Measurements from ENCODE around the gene CXXC5. TPM values are rescaled to one million over a fixed set of nuclear protein-coding genes. Genes with fewer than 3 reads are reported as not detected.

The CXXC5 gene
- total RNA-seq, 1 experiment from 2014 or later = 97.2 TPM

- no peak for TF ChIP-seq ZMAT4 (CRISPR knock-in tag; IDR thresholded peaks at IDR 0.05)
Measured at GRCh38 chr5:139684350-139684880, 36.3 kb downstream of the CXXC5 start (continued).

GRCh38 chr5:139684881-139685749 is 37.0 kb downstream of the CXXC5 start:
- CTCF ChIA-PET = interaction anchor here (0.8 to 4.3 kb wide), 16 partner anchors 11 to 102 kb away, joined by 3 to 30 read pairs (median 4); partner anchors contain the start of gene CXXC5
- Mint-ChIP-seq H3K4me1 (peaks cover 70% of the 10 kb centered on the region), H3K9me3 (no peaks in the 10 kb centered on the region), H3K36me3 (peaks cover 22% of the 10 kb centered on the region), H3K4me3 (no peak overlapping the region), H3K27ac (no peak overlapping the region), H3K27me3 (ENCODE audit: low read depth) (no peaks in the 10 kb centered on the region)
- ATAC-seq = no peak
- peak; percentile 79 for TF ChIP-seq ZNF423 (CRISPR knock-in tag; IDR thresholded peaks at IDR 0.05)
- no peak for TF ChIP-seq ZNF219 (CRISPR knock-in tag; IDR thresholded peaks at IDR 0.05; ENCODE audit: borderline replicate concordance)
- TF ChIP-seq PRDM15 (CRISPR knock-in tag; IDR thresholded peaks at IDR 0.05) = no peak
- no peak for TF ChIP-seq MLX (CRISPR knock-in tag; IDR thresholded peaks at IDR 0.05)
- POLR2A ChIA-PET = interaction anchor here (1.0 to 1.1 kb wide), 4 partner anchors 25 to 63 kb away, joined by 3 to 6 read pairs (median 4); no protein-coding TSS in a partner anchor
- DNase-seq (ENCODE audit: low spot score) = no peak

GRCh38 chr5:139685886-139686285 is 37.7 kb downstream of the CXXC5 start:
- ATAC-seq (no peak), DNase-seq (ENCODE audit: low spot score) (no peak)
- Mint-ChIP-seq H3K27me3 (ENCODE audit: low read depth) (peaks cover under 1% of the 10 kb centered on the region; the same call in 1 of the 2 replicates), H3K4me3 (no peak overlapping the region), H3K4me1 (peaks cover 77% of the 10 kb centered on the region), H3K36me3 (peaks cover 19% of the 10 kb centered on the region), H3K27ac (peak overlapping the region; percentile 9), H3K9me3 (no peaks in the 10 kb centered on the region)
- CTCF ChIA-PET = interaction anchor here (0.9 to 4.3 kb wide), 10 partner anchors 14 to 89 kb away, joined by 3 to 30 read pairs (median 6); partner anchors contain the start of gene CXXC5
- POLR2A ChIA-PET = interaction anchor here (1.1 kb wide), 1 partner anchor 24 kb away, joined by 3 read pairs; no protein-coding TSS in a partner anchor
- TF ChIP-seq ZBTB21 (CRISPR knock-in tag; IDR thresholded peaks at IDR 0.05; ENCODE audit: borderline replicate concordance) (no peak), CTCF (IDR thresholded peaks at IDR 0.05) (no peak), CDX4 (CRISPR knock-in tag; IDR thresholded peaks at IDR 0.05; ENCODE audit: borderline replicate concordance) (no peak), TEAD4 (CRISPR knock-in tag; IDR thresholded peaks at IDR 0.05) (no peak), FOXP1 (CRISPR knock-in tag; IDR thresholded peaks at IDR 0.05; ENCODE audit: borderline replicate concordance) (no peak), FOXK1 (CRISPR knock-in tag; IDR thresholded peaks at IDR 0.05) (no peak), MYBL2 (CRISPR knock-in tag; IDR thresholded peaks at IDR 0.05) (no peak), NFE2L1 (CRISPR knock-in tag; IDR thresholded peaks at IDR 0.05) (no peak), ZNF263 (CRISPR knock-in tag; IDR thresholded peaks at IDR 0.05; ENCODE audit: low read depth) (no peak), HMGA2 (CRISPR knock-in tag; IDR thresholded peaks at IDR 0.05) (no peak), GTF2I (CRISPR knock-in tag; conservative IDR thresholded peaks at IDR 0.05) (no peak), NFYB (CRISPR knock-in tag; conservative IDR thresholded peaks at IDR 0.05; ENCODE audit: low read depth) (no peak), TCF7 (CRISPR knock-in tag; IDR thresholded peaks at IDR 0.05; ENCODE audit: low read depth) (no peak), AFF4 (CRISPR knock-in tag; IDR thresholded peaks at IDR 0.05; ENCODE audit: borderline replicate concordance) (no peak), ZMAT4 (CRISPR knock-in tag; IDR thresholded peaks at IDR 0.05) (no peak)
